Adrenal gland (tissue), 5 donors: ENCODE data around the gene NRSN2.

ENCODE experiments used
- CTCF ChIP-seq, 6 experiments: fragments of 450-650 bp in 4 of 6; fragments of 200-600 bp in 2 of 6; sonication (generic) in 1 of 6; IDR thresholded peaks; 1 replicate in 5 of 6; 2 replicates in 1 of 6; pipeline versions ENCODE4 v1.5.1 to v1.8.0; 2016 to 2021; ENCODE audit warnings: antibody characterized with exemption in 6 of 6, mild to moderate bottlenecking in 2 of 6, moderate library complexity in 1 of 6
- POLR2A ChIP-seq, 2 donors: fragments of 450-650 bp; IDR thresholded peaks; one replicate each; pipeline ENCODE4 v1.6.1; 2017; ENCODE audit warnings: antibody characterized with exemption in 2 of 2, mild to moderate bottlenecking in 2 of 2, moderate library complexity in 1 of 2
- donor health status: DM: no; HTN: no; CAD: no.

DNA sequence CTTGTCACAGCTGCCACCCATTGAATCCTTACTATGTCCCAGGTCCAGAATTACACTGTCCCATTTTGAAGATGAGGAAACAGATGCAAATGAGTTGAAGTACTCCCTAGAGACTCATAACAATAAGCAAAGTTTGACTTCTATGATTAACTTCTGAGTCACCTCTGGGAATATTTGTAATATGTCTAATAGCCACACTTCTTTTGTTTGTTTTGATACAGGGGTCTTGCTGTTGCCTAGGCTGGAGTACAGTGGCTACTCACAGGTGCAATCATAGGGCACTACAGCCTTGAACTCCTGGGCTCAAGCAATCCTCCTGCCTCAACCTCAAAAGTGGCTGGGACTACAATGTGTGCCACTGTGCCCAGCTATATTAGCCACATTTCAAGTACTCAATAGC, 33.0 kb upstream of the NRSN2 start:
- TF ChIP-seq CTCF (IDR thresholded peaks at IDR 0.05) (no peak), POLR2A (IDR thresholded peaks at IDR 0.05) (no peak)
